Cardiac muscle cell (in vitro differentiated cells and primary cell): Measurements from ENCODE around the gene SELENOW. TPM values are rescaled to one million over a fixed set of nuclear protein-coding genes. Genes with fewer than 3 reads are reported as not detected.
A peak's percentile ranks its signal among the peaks of the same experiment; 100 is the strongest.
"Not testable (repeated sequence)": the region's sequence is repeated elsewhere in the genome, so short reads cannot be mapped to it uniquely, and the experiment has no call there.

ENCODE experiments used
- DNase-seq, 2 donors: peaks; one replicate each; pipeline versions ENCODE4 v3.0.0 to v3.0.0-alpha.2; 2010 to 2017; ENCODE audit warnings: low read depth in 1 of 2, low spot score in 1 of 2
- H3K27ac ChIP-seq: fragments of 200-600 bp; sonication (generic); 2 replicates; pipeline ENCODE4 v1.5.1; 2016
- H3K27me3 ChIP-seq: fragments of 200-600 bp; sonication (generic); 2 replicates; pipeline ENCODE4 v1.6.0; 2016; ENCODE audit warnings: control low read depth
- H3K36me3 ChIP-seq: fragments of 200-600 bp; sonication (generic); 2 replicates; pipeline ENCODE4 v1.5.1; 2016; ENCODE audit warnings: control low read depth
- H3K4me1 ChIP-seq: fragments of 200-600 bp; sonication (generic); 2 replicates; pipeline ENCODE4 v1.8.1; 2017; ENCODE audit warnings: low read depth, mild to moderate bottlenecking, mixed run types
- H3K4me3 ChIP-seq: fragments of 200-600 bp; sonication (generic); 2 replicates; pipeline ENCODE4 v1.5.1; 2016; ENCODE audit warnings: mild to moderate bottlenecking
- H3K9me3 ChIP-seq: fragments of 200-600 bp; sonication (generic); 2 replicates; pipeline ENCODE4 v1.5.1; 2017; ENCODE audit warnings: low read depth, mild to moderate bottlenecking, control low read depth
- CTCF ChIP-seq: IDR thresholded peaks from 2 replicates; pipeline ENCODE4 v1.5.1; 2012; ENCODE audit warnings: low read depth, mild to moderate bottlenecking, low read length
- polyA plus RNA-seq: library from polyadenylated mRNA; unstranded; fragments of >200 nt; fragmentation: Nextera tagmentation; extraction: Ambion mirVana; gene quantifications from 2 replicates; pipeline ENCODE4 v1.2.1, GENCODE V29; 2016
- total RNA-seq: library from RNA; depleted of rRNA; stranded (reverse); fragments of >200 nt; gene quantifications from 2 replicates; pipeline ENCODE4 v1.2.3, GENCODE V29; 2016

SELENOW gene
- total and polyA plus RNA-seq, 2 experiments from 2014 or later: 1,194 to 2,152 TPM

DNA sequence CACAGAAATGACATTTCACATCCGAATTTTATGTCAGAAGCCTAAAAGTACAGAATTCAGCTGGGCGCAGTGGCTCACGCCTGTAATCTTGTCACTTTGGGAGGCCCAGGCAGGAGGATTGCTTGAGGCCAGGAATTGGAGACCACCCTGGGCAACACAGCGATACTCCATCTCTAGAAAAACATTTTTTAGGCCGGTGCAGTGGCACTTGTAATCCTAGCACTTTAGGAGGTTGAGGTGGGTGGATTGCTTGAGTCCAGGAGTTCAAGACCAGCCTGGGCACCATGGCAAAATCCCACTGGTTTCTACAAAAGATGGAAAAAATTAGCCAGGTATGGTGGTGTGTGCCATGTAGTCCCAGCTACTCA is 17.9 kb upstream of the SELENOW start:
- TF ChIP-seq CTCF: no peak
- H3K27me3 ChIP-seq: no peaks in the 10 kb centered on the region

GRCh38 chr19:47761566-47761965 is 16.9 kb upstream of the SELENOW start:
- Histone ChIP-seq H3K4me3 (no peak overlapping the region), H3K4me1 (no peaks in the 10 kb centered on the region), H3K9me3 (no peaks in the 10 kb centered on the region), H3K27ac (no peak overlapping the region), H3K27me3 (no peaks in the 10 kb centered on the region), H3K36me3 (peaks cover 14% of the 10 kb centered on the region)
- no peak for DNase-seq
- TF ChIP-seq CTCF: no peak

More for the DNA sequence above, 17.9 kb upstream of the SELENOW start:
- no peak overlapping the region for H3K27ac ChIP-seq
- H3K4me3 ChIP-seq: no peak overlapping the region
- no peaks in the 10 kb centered on the region for H3K4me1 ChIP-seq
- no peak for DNase-seq
- peaks cover 24% of the 10 kb centered on the region for H3K36me3 ChIP-seq
- H3K9me3 ChIP-seq: no peaks in the 10 kb centered on the region

DNA sequence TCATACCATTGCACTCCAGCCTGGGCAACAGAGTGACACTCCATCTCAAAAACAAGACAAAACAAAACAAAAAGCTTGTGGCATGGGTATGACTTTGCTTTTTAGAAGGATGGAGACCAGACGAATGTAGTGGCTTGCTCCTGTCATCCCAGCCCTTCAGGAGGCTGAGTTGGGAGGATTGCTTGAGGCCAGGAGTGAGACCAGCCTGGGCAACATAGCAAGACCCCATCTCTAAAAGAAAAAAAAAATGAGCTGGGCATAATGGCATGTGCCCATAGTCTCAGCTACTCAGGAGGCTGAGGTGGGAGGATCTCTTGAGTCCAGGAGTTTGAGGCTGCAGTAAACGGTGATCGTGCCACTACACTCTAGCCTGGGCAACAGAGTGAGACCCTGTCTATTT is 16.4 kb upstream of the SELENOW start:
- Histone ChIP-seq H3K4me3 (no peak overlapping the region), H3K27me3 (no peaks in the 10 kb centered on the region), H3K4me1 (no peaks in the 10 kb centered on the region), H3K36me3 (peaks cover 8% of the 10 kb centered on the region), H3K9me3 (no peaks in the 10 kb centered on the region), H3K27ac (no peak overlapping the region)
- DNase-seq: no peak
- no peak for TF ChIP-seq CTCF

- peaks cover 2% of the 10 kb centered on the region for H3K36me3 ChIP-seq
- peak in 1 of 2 donors; percentile 59 for DNase-seq
- no peak overlapping the region for H3K4me3 ChIP-seq
- no peaks in the 10 kb centered on the region for H3K4me1 ChIP-seq
- H3K27ac ChIP-seq: no peak overlapping the region
- H3K9me3 ChIP-seq: no peaks in the 10 kb centered on the region
- no peaks in the 10 kb centered on the region for H3K27me3 ChIP-seq
- no peak for TF ChIP-seq CTCF
Measured at GRCh38 chr19:47762615-47763308, 15.7 kb upstream of the SELENOW start.

- DNase-seq, H3K4me3 ChIP-seq, H3K9me3 ChIP-seq, H3K27ac ChIP-seq, H3K36me3 ChIP-seq, H3K4me1 ChIP-seq, H3K27me3 ChIP-seq: not testable (repeated sequence)
Measured at GRCh38 chr19:47764705-47765104, 13.8 kb upstream of the SELENOW start.

GRCh38 chr19:47765523-47766358 is 12.8 kb upstream of the SELENOW start:
- H3K9me3 ChIP-seq: no peaks in the 10 kb centered on the region
- H3K27ac ChIP-seq: no peak overlapping the region
- TF ChIP-seq CTCF: peak; percentile 93
- H3K4me1 ChIP-seq: peaks cover 10% of the 10 kb centered on the region
- peak; percentile 72 to 91 for DNase-seq
- H3K4me3 ChIP-seq: no peak overlapping the region
- H3K36me3 ChIP-seq: no peaks in the 10 kb centered on the region
- H3K27me3 ChIP-seq: no peaks in the 10 kb centered on the region
